ENCODE data around the gene RPS21. TPM values are rescaled to one million over a fixed set of nuclear protein-coding genes. Genes with fewer than 3 reads are reported as not detected.

RPS21 gene
- total and polyA plus RNA-seq, 2 of the 13 experiments (the other 11 are each of a cell fraction or from before 2014, with no cell fraction given) = 2,647 to 11,063 TPM

GRCh38 chr20:62376112-62377063 is 10.5 kb upstream of the RPS21 start (continued):
- TF ChIP-seq, protein P1, sequence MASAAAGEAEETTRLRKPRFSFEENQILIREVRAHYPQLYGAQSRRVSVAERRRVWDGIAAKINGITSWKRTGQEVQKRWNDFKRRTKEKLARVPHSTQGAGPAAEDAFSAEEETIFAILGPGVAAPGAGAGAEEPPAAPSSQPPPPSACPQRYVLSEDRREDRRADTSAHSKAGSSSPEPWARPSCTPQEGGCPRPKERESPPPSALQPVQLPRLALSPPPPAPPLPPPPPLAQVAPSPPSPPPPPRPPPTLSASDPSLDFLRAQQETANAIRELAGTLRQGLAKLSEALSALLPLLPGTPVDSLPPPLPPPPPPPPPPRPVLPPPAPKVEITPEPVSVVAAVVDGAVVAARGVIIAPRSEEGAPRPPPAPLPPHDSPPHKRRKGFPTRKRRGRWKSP (CRISPR knock-in tag; IDR thresholded peaks at IDR 0.05) = peak; percentile 0; the same call in 1 of the 2 replicates
- TF ChIP-seq TBX2 (CRISPR knock-in tag; IDR thresholded peaks at IDR 0.05; ENCODE audit: borderline replicate concordance) (peak; percentile 82), ZBTB42 (CRISPR knock-in tag; IDR thresholded peaks at IDR 0.05) (no peak; the same call in 1 of the 2 replicates), CHCHD3 (CRISPR knock-in tag; IDR thresholded peaks at IDR 0.05) (no peak; the same call in 1 of the 2 replicates), THAP8 (CRISPR knock-in tag; IDR thresholded peaks at IDR 0.05; ENCODE audit: borderline replicate concordance) (no peak), ZNF441 (CRISPR knock-in tag; IDR thresholded peaks at IDR 0.05; ENCODE audit: borderline replicate concordance) (peak; percentile 98), MYNN (CRISPR knock-in tag; IDR thresholded peaks at IDR 0.05; ENCODE audit: low read depth) (no peak), KDM2A (CRISPR knock-in tag; IDR thresholded peaks at IDR 0.05; ENCODE audit: borderline replicate concordance, low read depth) (peak; percentile 94), GZF1 (CRISPR knock-in tag; IDR thresholded peaks at IDR 0.05) (no peak; the same call in 1 of the 2 replicates), ARNTL (CRISPR knock-in tag; IDR thresholded peaks at IDR 0.05) (peak; percentile 72; the same call in 1 of the 2 replicates), ZNF891 (CRISPR knock-in tag; IDR thresholded peaks at IDR 0.05) (peak; percentile 51; the same call in 1 of the 2 replicates), RELA (CRISPR knock-in tag; IDR thresholded peaks at IDR 0.05) (peak; percentile 99), FOXK1 (CRISPR knock-in tag; IDR thresholded peaks at IDR 0.05; ENCODE audit: borderline replicate concordance, low read depth) (peak; percentile 34; the same call in 1 of the 2 replicates), ZBTB20 (CRISPR knock-in tag; IDR thresholded peaks at IDR 0.05; ENCODE audit: borderline replicate concordance, low read depth) (peak; percentile 74; the same call in 1 of the 2 replicates), ZNF501 (CRISPR knock-in tag; IDR thresholded peaks at IDR 0.05) (peak; percentile 95), ZNF766 (CRISPR knock-in tag; IDR thresholded peaks at IDR 0.05; ENCODE audit: borderline replicate concordance) (peak; percentile 85; the same call in 1 of the 2 replicates), EHMT2 (IDR thresholded peaks at IDR 0.05; ENCODE audit: borderline replicate concordance, low read depth, low read length) (no peak), POLR2G (IDR thresholded peaks at IDR 0.05; ENCODE audit: low read depth, low read length) (peak; percentile 88), GATA4 (IDR thresholded peaks at IDR 0.05; ENCODE audit: borderline replicate concordance, low read depth) (peak; percentile 63; the same call in 1 of the 2 replicates), MAF1 (CRISPR knock-in tag; IDR thresholded peaks at IDR 0.05; ENCODE audit: borderline replicate concordance) (no peak), ZNF674 (CRISPR knock-in tag; IDR thresholded peaks at IDR 0.05; ENCODE audit: low read depth) (0 out of 2 replicates have a peak, but pooled peaks have one; percentile 1)
- TF ChIP-seq, protein P2, sequence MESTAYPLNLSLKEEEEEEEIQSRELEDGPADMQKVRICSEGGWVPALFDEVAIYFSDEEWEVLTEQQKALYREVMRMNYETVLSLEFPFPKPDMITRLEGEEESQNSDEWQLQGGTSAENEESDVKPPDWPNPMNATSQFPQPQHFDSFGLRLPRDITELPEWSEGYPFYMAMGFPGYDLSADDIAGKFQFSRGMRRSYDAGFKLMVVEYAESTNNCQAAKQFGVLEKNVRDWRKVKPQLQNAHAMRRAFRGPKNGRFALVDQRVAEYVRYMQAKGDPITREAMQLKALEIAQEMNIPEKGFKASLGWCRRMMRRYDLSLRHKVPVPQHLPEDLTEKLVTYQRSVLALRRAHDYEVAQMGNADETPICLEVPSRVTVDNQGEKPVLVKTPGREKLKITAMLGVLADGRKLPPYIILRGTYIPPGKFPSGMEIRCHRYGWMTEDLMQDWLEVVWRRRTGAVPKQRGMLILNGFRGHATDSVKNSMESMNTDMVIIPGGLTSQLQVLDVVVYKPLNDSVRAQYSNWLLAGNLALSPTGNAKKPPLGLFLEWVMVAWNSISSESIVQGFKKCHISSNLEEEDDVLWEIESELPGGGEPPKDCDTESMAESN (CRISPR knock-in tag; conservative IDR thresholded peaks at IDR 0.05) = peak; percentile 85; the same call in 1 of the 2 replicates
- TF ChIP-seq, protein P3, sequence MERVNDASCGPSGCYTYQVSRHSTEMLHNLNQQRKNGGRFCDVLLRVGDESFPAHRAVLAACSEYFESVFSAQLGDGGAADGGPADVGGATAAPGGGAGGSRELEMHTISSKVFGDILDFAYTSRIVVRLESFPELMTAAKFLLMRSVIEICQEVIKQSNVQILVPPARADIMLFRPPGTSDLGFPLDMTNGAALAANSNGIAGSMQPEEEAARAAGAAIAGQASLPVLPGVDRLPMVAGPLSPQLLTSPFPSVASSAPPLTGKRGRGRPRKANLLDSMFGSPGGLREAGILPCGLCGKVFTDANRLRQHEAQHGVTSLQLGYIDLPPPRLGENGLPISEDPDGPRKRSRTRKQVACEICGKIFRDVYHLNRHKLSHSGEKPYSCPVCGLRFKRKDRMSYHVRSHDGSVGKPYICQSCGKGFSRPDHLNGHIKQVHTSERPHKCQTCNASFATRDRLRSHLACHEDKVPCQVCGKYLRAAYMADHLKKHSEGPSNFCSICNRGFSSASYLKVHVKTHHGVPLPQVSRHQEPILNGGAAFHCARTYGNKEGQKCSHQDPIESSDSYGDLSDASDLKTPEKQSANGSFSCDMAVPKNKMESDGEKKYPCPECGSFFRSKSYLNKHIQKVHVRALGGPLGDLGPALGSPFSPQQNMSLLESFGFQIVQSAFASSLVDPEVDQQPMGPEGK (CRISPR knock-in tag; IDR thresholded peaks at IDR 0.05) = peak; percentile 95

Measured in HepG2 (cell line).